ENCODE results near the gene PSMA6.
A peak's percentile ranks its signal among the peaks of the same experiment; 100 is the strongest.
"Not testable (repeated sequence)": the region's sequence is repeated elsewhere in the genome, so short reads cannot be mapped to it uniquely, and the experiment has no call there.

PSMA6 gene

GRCh38 chr14:35344107-35344807 lies 52.1 kb downstream of the PSMA6 start:
- ChIA-PET CTCF (no interaction called here), POLR2A (no interaction called here)
- TF ChIP-seq CTCF (IDR thresholded peaks at IDR 0.05; ENCODE audit: control extremely low read depth, extremely low read depth, low read depth, missing control alignments): no peak
- no peak for DNase-seq (ENCODE audit: extremely low spot score)

GRCh38 chr14:35346738-35347322 lies 54.6 kb downstream of the PSMA6 start:
- TF ChIP-seq CTCF (IDR thresholded peaks at IDR 0.05; ENCODE audit: control extremely low read depth, extremely low read depth, low read depth, missing control alignments): no peak
- POLR2A ChIA-PET: no interaction called here
- DNase-seq (ENCODE audit: extremely low spot score): no peak
- CTCF ChIA-PET: interaction anchor here (1.0 to 2.9 kb wide), 3 partner anchors 9 to 56 kb away, joined by 3 to 6 read pairs (median 3); no protein-coding TSS in a partner anchor

- ChIA-PET CTCF (interaction anchor here (1.0 to 2.9 kb wide), 2 partner anchors 9 to 14 kb away, joined by 3 to 6 read pairs; no protein-coding TSS in a partner anchor), POLR2A (no interaction called here)
- TF ChIP-seq CTCF (IDR thresholded peaks at IDR 0.05; ENCODE audit: control extremely low read depth, extremely low read depth, low read depth, missing control alignments): no peak
- DNase-seq (ENCODE audit: extremely low spot score): no peak
These were observed 55.3 kb downstream of the PSMA6 start for GRCh38 chr14:35347323-35348043.

- DNase-seq (ENCODE audit: extremely low spot score); POLR2A ChIA-PET: not testable (repeated sequence)
- CTCF ChIA-PET: interaction anchor here (1.0 to 2.9 kb wide), 2 partner anchors 8 to 15 kb away, joined by 3 to 6 read pairs; no protein-coding TSS in a partner anchor
These were observed 55.8 kb downstream of the PSMA6 start for GRCh38 chr14:35348044-35348380.

GRCh38 chr14:35349496-35350365 lies 57.5 kb downstream of the PSMA6 start:
- no peak for TF ChIP-seq CTCF (IDR thresholded peaks at IDR 0.05; ENCODE audit: control extremely low read depth, extremely low read depth, low read depth, missing control alignments)

GRCh38 chr14:35351497-35351896 lies 59.3 kb downstream of the PSMA6 start:
- DNase-seq (ENCODE audit: extremely low spot score): no peak
- ChIA-PET CTCF (interaction anchor here (1.1 to 1.6 kb wide), 7 partner anchors 12 to 629 kb away, joined by 3 to 7 read pairs (median 3); no protein-coding TSS in a partner anchor), POLR2A (interaction anchor here (1.1 kb wide), 1 partner anchor 1868 kb away, joined by 3 read pairs; no protein-coding TSS in a partner anchor)
- TF ChIP-seq CTCF (IDR thresholded peaks at IDR 0.05; ENCODE audit: control extremely low read depth, extremely low read depth, low read depth, missing control alignments): no peak

More at GRCh38 chr14:35349496-35350365, 57.5 kb downstream of the PSMA6 start:
- CTCF ChIA-PET: no interaction called here
- peak; percentile 12 for DNase-seq (ENCODE audit: extremely low spot score)
- POLR2A ChIA-PET: no interaction called here

All from GM10248 (cell line).